Pancreas (tissue), 10 donors: Measurements from ENCODE around the gene HNRNPM. TPM values are rescaled to one million over a fixed set of nuclear protein-coding genes. Genes with fewer than 3 reads are reported as not detected.

Experiments
- ATAC-seq, 4 donors: fragments of 200-7000 bp; cut with Tn5 transposase; one replicate each; pipeline versions ENCODE4 v1.8.0 to v1.9.1; 2020; ENCODE audit warnings: mild to moderate bottlenecking in 4 of 4, moderate library complexity in 4 of 4
- DNase-seq, 6 donors: peaks; one replicate each; pipeline ENCODE4 v3.0.0-alpha.2; 2020
- FAIRE-seq: peaks from 2 replicates; lab custom pipeline; 2012; peaks lifted over from hg19 to GRCh38; lab: Jason Lieb, UNC
- H3K27ac ChIP-seq, 4 donors: fragments of 200-600 bp; sonication (generic); 1 replicate in 3 of 4; 2 replicates in 1 of 4; pipeline versions ENCODE4 v1.5.0 to v1.8.0; 2020
- H3K27me3 ChIP-seq, 4 donors: fragments of 200-600 bp; one replicate each; pipeline ENCODE4 v1.8.0; 2021
- H3K36me3 ChIP-seq, 3 donors: fragments of 200-600 bp; sonication (generic) in 1 of 3; one replicate each; pipeline versions ENCODE4 v1.5.0 to v1.8.0; 2020 to 2021
- H3K4me1 ChIP-seq, 3 donors: fragments of 200-600 bp; one replicate each; pipeline ENCODE4 v1.8.0; 2021
- H3K4me3 ChIP-seq, 4 donors: fragments of 200-600 bp; sonication (generic) in 2 of 4; one replicate each; pipeline versions ENCODE4 v1.5.0 to v1.8.0; 2020 to 2021
- H3K9me3 ChIP-seq, 4 donors: fragments of 200-600 bp; one replicate each; pipeline ENCODE4 v1.8.0; 2021
- WGBS, 2 donors: extraction: QIAGEN DNeasy Blood & Tissue Kit; methylation state at CpG; one replicate each; pipeline ENCODE4 v1.1.7; 2013; 5-methylcytosine and 5-hydroxymethylcytosine counted together
- intact Hi-C, 3 donors: fragments of 100-400 bp; cut with DNase I; formaldehyde crosslinking; loops; one replicate each; pipeline versions ENCODE4 v1.11.1 to v1.14.2; 2022
- polyA plus RNA-seq, 2 donors: library from polyadenylated mRNA; stranded (reverse); fragments of 200-250 nt; gene quantifications; one replicate each; pipeline ENCODE4 v1.2.3, GENCODE V29; 2013
- total RNA-seq, 6 donors: library from RNA; stranded (reverse); fragmentation: NEBNext Ultra II Directional in 4 of 6; extraction: Animal tissue kit (Norgen Biotek cat#: 25700) in 4 of 6; gene quantifications; one replicate each; pipeline versions ENCODE4 v1.2.1 to v1.2.4, GENCODE V29; 2021 to 2023
- TF ChIP-seq, protein P1 (sequence below), 4 donors: fragments of 200-600 bp; sonication (generic) in 3 of 4; IDR thresholded peaks; one replicate each; pipeline versions ENCODE4 v1.5.0 to v1.8.0; 2021; ENCODE audit warnings: antibody characterized with exemption in 4 of 4
- donor health status: healthy with polysubstance abuse.
- donor health status: DM: no; HTN: no; CAD: no; lungs with moderate emphysema.
- donor health status: DM: no; HTN: no; CAD: no.
- donor health status: control.
- donor health status: control.
- donor health status: Bipolar disorder and iron deficiency.
- donor health status: DM: yes; HTN: yes; CAD: no.
- donor health status: DM: no; HTN: no; CAD: no.
- donor health status: DM: no; HTN: no; CAD: no.
- donor health status: DM: yes; HTN: yes; CAD: no.

HNRNPM gene
- total RNA-seq (10 to 100 TPM; 44.5 to 88.3 (median 66.6) TPM), polyA plus RNA-seq (10 to 100 TPM; 52.5 to 90.1 TPM)

- DNase-seq (peak; percentile 99 to 100 (median 100)), FAIRE-seq (no peak), ATAC-seq (peak; percentile 93 to 99 (median 98))
- TF ChIP-seq, protein P1, sequence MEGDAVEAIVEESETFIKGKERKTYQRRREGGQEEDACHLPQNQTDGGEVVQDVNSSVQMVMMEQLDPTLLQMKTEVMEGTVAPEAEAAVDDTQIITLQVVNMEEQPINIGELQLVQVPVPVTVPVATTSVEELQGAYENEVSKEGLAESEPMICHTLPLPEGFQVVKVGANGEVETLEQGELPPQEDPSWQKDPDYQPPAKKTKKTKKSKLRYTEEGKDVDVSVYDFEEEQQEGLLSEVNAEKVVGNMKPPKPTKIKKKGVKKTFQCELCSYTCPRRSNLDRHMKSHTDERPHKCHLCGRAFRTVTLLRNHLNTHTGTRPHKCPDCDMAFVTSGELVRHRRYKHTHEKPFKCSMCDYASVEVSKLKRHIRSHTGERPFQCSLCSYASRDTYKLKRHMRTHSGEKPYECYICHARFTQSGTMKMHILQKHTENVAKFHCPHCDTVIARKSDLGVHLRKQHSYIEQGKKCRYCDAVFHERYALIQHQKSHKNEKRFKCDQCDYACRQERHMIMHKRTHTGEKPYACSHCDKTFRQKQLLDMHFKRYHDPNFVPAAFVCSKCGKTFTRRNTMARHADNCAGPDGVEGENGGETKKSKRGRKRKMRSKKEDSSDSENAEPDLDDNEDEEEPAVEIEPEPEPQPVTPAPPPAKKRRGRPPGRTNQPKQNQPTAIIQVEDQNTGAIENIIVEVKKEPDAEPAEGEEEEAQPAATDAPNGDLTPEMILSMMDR (IDR thresholded peaks at IDR 0.05) = no peak
- Histone ChIP-seq H3K27ac (peak within 1 kb of the TSS; percentile 87 to 96 (median 96)), H3K4me1 (peaks cover 25 to 36% (median 27%) of the 10 kb centered on the region in 3 donors), H3K27me3 (no peaks in the 10 kb centered on the region), H3K36me3 (no peaks in the 10 kb centered on the region), H3K4me3 (peak within 1 kb of the TSS; percentile 90 to 99 (median 96)), H3K9me3 (no peaks in the 10 kb centered on the region)
- WGBS, 2 donors = 0% methylated on average over 61 to 93 of the region's 93 CpGs
- intact Hi-C loops = no loop called here
Observed at GRCh38 chr19:8444677-8445487, at the start of gene HNRNPM. Gene HNRNPM, plus strand, starts transcription at chr19:8444975. Its CDS starts 24 bp downstream, at chr19:8444999.

GRCh38 chr19:8395621-8396082 is 49.1 kb upstream of the HNRNPM start:
- DNase-seq = peak in 2 of 6 donors; percentile 52 to 63
- no peak for ATAC-seq
- peaks cover 0 to 7% (median 0%) of the 10 kb centered on the region in 3 donors for H3K36me3 ChIP-seq
- 88 to 90% methylated on average over 14 of the region's 14 CpGs for WGBS, 2 donors
- FAIRE-seq = no peak
- TF ChIP-seq, protein P1 (IDR thresholded peaks at IDR 0.05) = no peak
- peaks cover 39 to 51% (median 41%) of the 10 kb centered on the region in 3 donors for H3K4me1 ChIP-seq
- H3K4me3 ChIP-seq = no peak overlapping the region
- H3K9me3 ChIP-seq = no peaks in the 10 kb centered on the region
- no peak overlapping the region for H3K27ac ChIP-seq
- no peaks in the 10 kb centered on the region for H3K27me3 ChIP-seq
- intact Hi-C loops = no loop called here

GRCh38 chr19:8396185-8396562 is 48.6 kb upstream of the HNRNPM start:
- ATAC-seq (no peak), FAIRE-seq (no peak), DNase-seq (peak in 2 of 6 donors; percentile 39 to 44)
- Histone ChIP-seq H3K9me3 (no peaks in the 10 kb centered on the region), H3K27me3 (no peaks in the 10 kb centered on the region), H3K4me1 (peaks cover 36 to 49% (median 40%) of the 10 kb centered on the region in 3 donors), H3K36me3 (peaks cover 0 to 10% (median 0%) of the 10 kb centered on the region in 3 donors), H3K27ac (no peak overlapping the region), H3K4me3 (no peak overlapping the region)
- TF ChIP-seq, protein P1 (IDR thresholded peaks at IDR 0.05) = no peak
- intact Hi-C loops = no loop called here
- WGBS, 2 donors = 45 to 58% methylated on average over 7 of the region's 7 CpGs

DNA sequence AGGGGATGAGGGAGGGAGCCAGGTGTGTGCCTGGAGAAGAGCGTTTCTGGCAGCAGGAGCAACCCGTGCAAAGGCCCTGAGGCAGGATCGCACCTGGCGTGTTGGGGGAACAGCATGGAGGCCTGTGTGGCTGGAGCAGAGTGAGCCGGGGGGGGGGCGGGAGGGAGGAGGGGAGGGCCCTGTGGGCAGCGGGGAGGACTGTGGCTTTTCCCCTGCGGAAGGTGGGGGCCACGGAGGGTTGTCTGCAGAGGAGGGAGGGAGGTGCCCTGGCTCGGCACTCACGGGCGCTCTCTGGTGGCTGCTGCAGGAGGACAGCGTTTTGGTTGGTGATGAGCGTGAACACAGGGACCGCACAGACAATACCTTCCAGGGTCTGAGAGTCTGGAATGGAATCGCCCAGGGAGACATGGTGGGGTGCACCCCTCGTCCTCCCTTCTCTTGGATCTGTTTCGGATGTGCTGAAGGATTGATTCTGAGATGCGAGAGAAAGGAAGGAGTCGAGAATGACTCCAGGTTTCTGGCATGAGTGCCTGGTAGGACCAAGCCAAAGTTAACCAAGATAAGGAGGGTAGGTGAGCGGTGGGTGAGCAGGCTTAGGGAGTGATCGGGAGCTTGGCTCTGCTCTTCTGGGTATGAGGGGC is 48.1 kb upstream of the HNRNPM start:
- intact Hi-C loops = no loop called here
- no peak overlapping the region for H3K4me3 ChIP-seq
- WGBS, 2 donors = 45 to 52% methylated on average over 22 of the region's 22 CpGs
- no peaks in the 10 kb centered on the region for H3K27me3 ChIP-seq
- H3K9me3 ChIP-seq = no peaks in the 10 kb centered on the region
- peaks cover 31 to 44% (median 35%) of the 10 kb centered on the region in 3 donors for H3K4me1 ChIP-seq
- peak; percentile 62 to 79 (median 67) for DNase-seq
- FAIRE-seq = no peak
- TF ChIP-seq, protein P1 (IDR thresholded peaks at IDR 0.05) = peak in 3 of 4 donors; percentile 19 to 38 (median 32)
- peak overlapping the region in 1 of 4 donors; percentile 16 for H3K27ac ChIP-seq
- ATAC-seq = peak; percentile 11 to 51 (median 42)
- peaks cover 0 to 12% (median 0%) of the 10 kb centered on the region in 3 donors for H3K36me3 ChIP-seq
